CD4-positive, alpha-beta T cell treated with Interleukin-1 beta for 1 hour (primary cell): Measurements from ENCODE around the gene GRIN2D.

Experiments used
- DNase-seq, 2 donors: peaks; one replicate each; pipeline ENCODE4 v3.0.0-alpha.2; 2020 to 2022

GRIN2D gene

GRCh38 chr19:48398375-48399235 is 5.1 kb downstream of the GRIN2D start:
- DNase-seq, result peak; percentile 89 to 91

GRCh38 chr19:48400018-48400742 is 6.7 kb downstream of the GRIN2D start:
- peak; percentile 28 to 41 for DNase-seq

GRCh38 chr19:48401287-48401686 is 7.8 kb downstream of the GRIN2D start:
- DNase-seq, result no peak

- peak; percentile 67 to 72 for DNase-seq
Observed at GRCh38 chr19:48403606-48404005, 10.1 kb downstream of the GRIN2D start.

GRCh38 chr19:48405010-48405659 is 11.7 kb downstream of the GRIN2D start:
- DNase-seq, result no peak

GRCh38 chr19:48405850-48406249 is 12.4 kb downstream of the GRIN2D start:
- DNase-seq, result no peak

GRCh38 chr19:48413879-48414587 is 20.6 kb downstream of the GRIN2D start:
- no peak for DNase-seq

- peak; percentile 83 for DNase-seq
Observed at GRCh38 chr19:48415395-48415794, 21.9 kb downstream of the GRIN2D start.

- no peak for DNase-seq
Observed at GRCh38 chr19:48415806-48416221, 22.3 kb downstream of the GRIN2D start.

GRCh38 chr19:48417421-48417820 is 24.0 kb downstream of the GRIN2D start:
- DNase-seq, result no peak

- DNase-seq, result no peak
Observed at GRCh38 chr19:48418317-48419064, 25.0 kb downstream of the GRIN2D start.

- peak; percentile 83 to 85 for DNase-seq
Observed at GRCh38 chr19:48419158-48419920, 25.9 kb downstream of the GRIN2D start.

- no peak for DNase-seq
Observed at GRCh38 chr19:48421548-48421947, 28.1 kb downstream of the GRIN2D start.

GRCh38 chr19:48424694-48425219 is 31.3 kb downstream of the GRIN2D start:
- peak in 1 of 2 donors; percentile 27 for DNase-seq

- no peak for DNase-seq
Observed at GRCh38 chr19:48428670-48429069, 35.2 kb downstream of the GRIN2D start.

- DNase-seq, result no peak
Observed at GRCh38 chr19:48433337-48433736, 39.9 kb downstream of the GRIN2D start.

GRCh38 chr19:48436586-48436985 is 43.1 kb downstream of the GRIN2D start:
- no peak for DNase-seq

GRCh38 chr19:48441360-48442050 is 48.0 kb downstream of the GRIN2D start:
- DNase-seq, result no peak

- DNase-seq, result no peak
Observed at GRCh38 chr19:48442116-48443035, 48.9 kb downstream of the GRIN2D start.
